BE2C (cell line): ENCODE measurements around the gene TMC3.
"Not testable (repeated sequence)": the region's sequence is repeated elsewhere in the genome, so short reads cannot be mapped to it uniquely, and the experiment has no call there.

ENCODE experiments used
- DNase-seq: peaks from one replicate; pipeline ENCODE4 v3.0.0-alpha.2; 2020
- H3K27me3 ChIP-seq: fragments of 250-450 bp; sonication (Bioruptor Pico); 2 replicates; pipeline ENCODE4 v1.5.1; 2020; ENCODE audit warnings: mild to moderate bottlenecking
- H3K36me3 ChIP-seq: fragments of 250-450 bp; sonication (Bioruptor Pico); 2 replicates; pipeline ENCODE4 v1.5.1; 2020; ENCODE audit warnings: mild to moderate bottlenecking
- H3K4me1 ChIP-seq: fragments of 250-450 bp; sonication (Bioruptor Pico); 2 replicates; pipeline ENCODE4 v1.5.1; 2020
- H3K4me3 ChIP-seq: 2 replicates; pipeline ENCODE4 v1.5.1; 2011; ENCODE audit warnings: low read depth, low read length
- H3K9me3 ChIP-seq: fragments of 250-450 bp; sonication (Bioruptor Pico); 2 replicates; pipeline ENCODE4 v1.5.1; 2020
- TF ChIP-seq, protein P1 (sequence below): IDR thresholded peaks from 2 replicates; pipeline ENCODE4 v1.5.1; 2012; ENCODE audit warnings: mild to moderate bottlenecking, low read depth, low read length

Gene TMC3

DNA sequence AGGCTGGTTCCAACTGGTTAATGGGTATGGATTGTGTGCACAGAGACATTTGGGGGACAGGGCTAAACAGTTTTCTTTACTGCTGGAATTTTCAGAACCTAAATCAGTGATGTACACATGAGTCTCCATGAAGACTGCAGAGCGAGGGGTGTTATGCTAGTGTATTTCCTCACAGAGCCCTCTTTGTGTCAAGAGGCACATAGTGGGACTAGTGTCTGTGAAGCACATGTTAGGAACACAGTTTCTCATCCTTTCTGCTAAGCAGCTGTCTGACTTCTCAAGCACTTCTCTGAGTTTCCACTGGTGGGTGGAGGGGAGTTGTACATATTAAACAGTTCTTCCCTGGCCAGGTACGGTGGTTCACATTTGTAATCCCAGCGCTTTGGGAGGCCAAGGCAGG lies 40.6 kb downstream of the TMC3 start:
- TF ChIP-seq, protein P1, sequence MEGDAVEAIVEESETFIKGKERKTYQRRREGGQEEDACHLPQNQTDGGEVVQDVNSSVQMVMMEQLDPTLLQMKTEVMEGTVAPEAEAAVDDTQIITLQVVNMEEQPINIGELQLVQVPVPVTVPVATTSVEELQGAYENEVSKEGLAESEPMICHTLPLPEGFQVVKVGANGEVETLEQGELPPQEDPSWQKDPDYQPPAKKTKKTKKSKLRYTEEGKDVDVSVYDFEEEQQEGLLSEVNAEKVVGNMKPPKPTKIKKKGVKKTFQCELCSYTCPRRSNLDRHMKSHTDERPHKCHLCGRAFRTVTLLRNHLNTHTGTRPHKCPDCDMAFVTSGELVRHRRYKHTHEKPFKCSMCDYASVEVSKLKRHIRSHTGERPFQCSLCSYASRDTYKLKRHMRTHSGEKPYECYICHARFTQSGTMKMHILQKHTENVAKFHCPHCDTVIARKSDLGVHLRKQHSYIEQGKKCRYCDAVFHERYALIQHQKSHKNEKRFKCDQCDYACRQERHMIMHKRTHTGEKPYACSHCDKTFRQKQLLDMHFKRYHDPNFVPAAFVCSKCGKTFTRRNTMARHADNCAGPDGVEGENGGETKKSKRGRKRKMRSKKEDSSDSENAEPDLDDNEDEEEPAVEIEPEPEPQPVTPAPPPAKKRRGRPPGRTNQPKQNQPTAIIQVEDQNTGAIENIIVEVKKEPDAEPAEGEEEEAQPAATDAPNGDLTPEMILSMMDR: no peak
- Histone ChIP-seq H3K9me3 (no peaks in the 10 kb centered on the region), H3K4me1 (no peaks in the 10 kb centered on the region; the same call in 1 of the 2 replicates), H3K36me3 (no peaks in the 10 kb centered on the region), H3K4me3 (no peak overlapping the region), H3K27me3 (no peaks in the 10 kb centered on the region)
- no peak for DNase-seq

DNA sequence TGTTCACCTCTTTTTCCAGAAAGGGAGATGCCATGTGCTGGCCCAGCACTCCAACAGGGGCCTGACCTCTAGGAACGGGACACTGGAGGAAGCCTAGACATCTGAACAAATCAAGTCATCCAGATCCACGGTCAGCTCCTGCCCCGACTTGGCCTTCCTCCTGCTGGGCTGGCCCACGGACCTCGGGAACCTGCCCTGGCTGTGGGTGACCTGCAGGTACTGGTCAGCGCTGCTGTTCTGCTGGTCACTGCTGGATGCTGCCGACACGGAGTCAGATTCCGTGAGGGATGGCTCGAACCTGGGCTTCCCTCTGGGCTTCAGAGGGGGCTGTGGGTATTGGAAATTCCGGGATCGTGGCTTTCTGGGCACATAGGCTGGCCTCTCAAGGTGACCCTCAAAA lies 41.7 kb downstream of the TMC3 start:
- Histone ChIP-seq H3K36me3 (no peaks in the 10 kb centered on the region), H3K27me3 (no peaks in the 10 kb centered on the region; the same call in 1 of the 2 replicates), H3K4me1 (no peaks in the 10 kb centered on the region; the same call in 1 of the 2 replicates), H3K4me3 (no peak overlapping the region), H3K9me3 (no peaks in the 10 kb centered on the region)
- no peak for DNase-seq
- TF ChIP-seq, protein P1: no peak

GRCh38 chr15:81331600-81331999 lies 42.4 kb downstream of the TMC3 start:
- Histone ChIP-seq H3K36me3 (no peaks in the 10 kb centered on the region), H3K9me3 (no peaks in the 10 kb centered on the region), H3K4me1 (no peaks in the 10 kb centered on the region; the same call in 1 of the 2 replicates), H3K27me3 (no peaks in the 10 kb centered on the region; the same call in 1 of the 2 replicates), H3K4me3 (no peak overlapping the region)
- TF ChIP-seq, protein P1: no peak
- DNase-seq: no peak

DNA sequence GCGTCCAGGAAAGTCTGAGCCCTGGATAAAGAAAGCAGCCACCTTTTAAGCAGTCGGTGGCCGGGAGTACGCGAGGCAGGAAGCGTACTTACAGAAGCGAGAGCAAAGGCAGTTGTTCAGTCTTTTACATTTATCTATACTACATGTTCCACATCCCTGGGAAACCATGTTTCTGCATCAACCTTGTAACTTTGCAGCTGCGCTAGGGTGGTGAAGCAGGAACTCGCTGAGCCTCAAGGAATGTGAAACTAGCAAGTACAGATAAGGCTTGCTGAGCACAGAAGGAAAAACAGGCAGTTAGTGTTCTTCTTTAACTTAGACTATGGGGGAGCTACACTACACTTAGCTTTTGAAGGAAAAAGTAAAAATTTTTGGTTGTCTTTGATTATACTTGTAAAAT lies 42.9 kb downstream of the TMC3 start:
- not testable (repeated sequence) for H3K9me3 ChIP-seq, DNase-seq, H3K4me3 ChIP-seq, H3K36me3 ChIP-seq, H3K4me1 ChIP-seq, H3K27me3 ChIP-seq

GRCh38 chr15:81330366-81331090 lies 43.5 kb downstream of the TMC3 start:
- Histone ChIP-seq H3K4me3 (no peak overlapping the region), H3K27me3 (no peaks in the 10 kb centered on the region; the same call in 1 of the 2 replicates), H3K9me3 (no peaks in the 10 kb centered on the region), H3K4me1 (no peaks in the 10 kb centered on the region; the same call in 1 of the 2 replicates), H3K36me3 (no peaks in the 10 kb centered on the region)
- TF ChIP-seq, protein P1: no peak
- no peak for DNase-seq

DNA sequence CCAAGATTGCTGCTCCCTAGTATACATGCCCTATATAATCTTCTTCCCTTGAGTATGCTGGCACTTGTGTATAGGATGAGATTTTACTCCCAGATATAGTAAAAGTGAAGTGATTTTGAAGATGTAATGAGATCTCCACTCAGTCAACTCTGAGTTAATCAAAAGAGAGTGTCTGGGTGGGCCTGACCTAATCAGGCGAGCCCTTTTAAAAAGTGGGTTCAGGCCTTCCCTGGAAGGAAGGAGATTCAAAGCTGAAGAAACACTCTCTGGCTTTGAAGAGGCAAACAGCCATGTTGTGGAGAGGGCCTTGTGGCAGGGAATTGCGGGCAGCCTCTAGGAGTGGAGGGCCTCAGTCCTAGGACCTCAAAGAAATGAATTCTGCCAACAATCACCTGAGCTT lies 44.6 kb downstream of the TMC3 start:
- no peaks in the 10 kb centered on the region for H3K4me1 ChIP-seq

More for the DNA sequence above, 44.6 kb downstream of the TMC3 start:
- H3K27me3 ChIP-seq: no peaks in the 10 kb centered on the region; the same call in 1 of the 2 replicates
- no peak for DNase-seq
- H3K36me3 ChIP-seq: no peaks in the 10 kb centered on the region
- no peak overlapping the region for H3K4me3 ChIP-seq
- no peaks in the 10 kb centered on the region for H3K9me3 ChIP-seq
- TF ChIP-seq, protein P1: no peak
